Right lobe of liver (tissue), 4 donors: Measurements from ENCODE around the gene SZRD1.

ENCODE experiments used
- POLR2A ChIP-seq: fragments of 450-650 bp; IDR thresholded peaks from one replicate; pipeline ENCODE4 v1.6.1; 2017; ENCODE audit warnings: antibody characterized with exemption, mild to moderate bottlenecking
- TF ChIP-seq, protein P1 (sequence below), 4 donors: fragments of 200-600 bp in 3 of 4; fragments of 450-650 bp in 1 of 4; IDR thresholded peaks; one replicate each; pipeline versions ENCODE4 v1.5.1 to v1.8.0; 2016 to 2022; ENCODE audit warnings: antibody characterized with exemption in 4 of 4, mild to moderate bottlenecking in 2 of 4
- donor health status: DM: no; HTN: no; CAD: no.
- donor health status: DM: no; HTN: no; CAD: no.
- donor health status: DM: no; HTN: yes; CAD: no.

DNA sequence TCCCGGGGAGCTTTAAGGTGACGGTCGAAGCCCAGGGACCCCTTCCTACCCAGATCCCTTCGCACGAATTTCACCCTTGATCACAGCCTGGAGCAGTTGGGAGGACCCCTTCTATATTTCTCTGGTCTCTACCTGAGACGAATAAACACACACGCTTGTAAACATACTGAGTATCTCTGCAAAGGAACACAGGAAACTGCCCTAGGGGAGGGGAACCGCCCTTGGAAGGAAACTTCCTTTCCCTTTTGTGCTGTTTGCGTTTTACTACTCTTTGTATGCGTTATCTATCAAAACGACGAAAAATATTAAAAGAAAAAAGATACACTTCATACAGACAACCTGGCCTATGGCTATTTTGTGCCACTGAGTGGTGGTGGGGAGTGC, 74.2 kb downstream of the SZRD1 start:
- TF ChIP-seq, protein P1, sequence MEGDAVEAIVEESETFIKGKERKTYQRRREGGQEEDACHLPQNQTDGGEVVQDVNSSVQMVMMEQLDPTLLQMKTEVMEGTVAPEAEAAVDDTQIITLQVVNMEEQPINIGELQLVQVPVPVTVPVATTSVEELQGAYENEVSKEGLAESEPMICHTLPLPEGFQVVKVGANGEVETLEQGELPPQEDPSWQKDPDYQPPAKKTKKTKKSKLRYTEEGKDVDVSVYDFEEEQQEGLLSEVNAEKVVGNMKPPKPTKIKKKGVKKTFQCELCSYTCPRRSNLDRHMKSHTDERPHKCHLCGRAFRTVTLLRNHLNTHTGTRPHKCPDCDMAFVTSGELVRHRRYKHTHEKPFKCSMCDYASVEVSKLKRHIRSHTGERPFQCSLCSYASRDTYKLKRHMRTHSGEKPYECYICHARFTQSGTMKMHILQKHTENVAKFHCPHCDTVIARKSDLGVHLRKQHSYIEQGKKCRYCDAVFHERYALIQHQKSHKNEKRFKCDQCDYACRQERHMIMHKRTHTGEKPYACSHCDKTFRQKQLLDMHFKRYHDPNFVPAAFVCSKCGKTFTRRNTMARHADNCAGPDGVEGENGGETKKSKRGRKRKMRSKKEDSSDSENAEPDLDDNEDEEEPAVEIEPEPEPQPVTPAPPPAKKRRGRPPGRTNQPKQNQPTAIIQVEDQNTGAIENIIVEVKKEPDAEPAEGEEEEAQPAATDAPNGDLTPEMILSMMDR (IDR thresholded peaks at IDR 0.05) = no peak
- TF ChIP-seq POLR2A = no peak
